ENCODE results near the gene TMC4.
"Not testable (repeated sequence)": the region's sequence is repeated elsewhere in the genome, so short reads cannot be mapped to it uniquely, and the experiment has no call there.

Gene TMC4

DNA sequence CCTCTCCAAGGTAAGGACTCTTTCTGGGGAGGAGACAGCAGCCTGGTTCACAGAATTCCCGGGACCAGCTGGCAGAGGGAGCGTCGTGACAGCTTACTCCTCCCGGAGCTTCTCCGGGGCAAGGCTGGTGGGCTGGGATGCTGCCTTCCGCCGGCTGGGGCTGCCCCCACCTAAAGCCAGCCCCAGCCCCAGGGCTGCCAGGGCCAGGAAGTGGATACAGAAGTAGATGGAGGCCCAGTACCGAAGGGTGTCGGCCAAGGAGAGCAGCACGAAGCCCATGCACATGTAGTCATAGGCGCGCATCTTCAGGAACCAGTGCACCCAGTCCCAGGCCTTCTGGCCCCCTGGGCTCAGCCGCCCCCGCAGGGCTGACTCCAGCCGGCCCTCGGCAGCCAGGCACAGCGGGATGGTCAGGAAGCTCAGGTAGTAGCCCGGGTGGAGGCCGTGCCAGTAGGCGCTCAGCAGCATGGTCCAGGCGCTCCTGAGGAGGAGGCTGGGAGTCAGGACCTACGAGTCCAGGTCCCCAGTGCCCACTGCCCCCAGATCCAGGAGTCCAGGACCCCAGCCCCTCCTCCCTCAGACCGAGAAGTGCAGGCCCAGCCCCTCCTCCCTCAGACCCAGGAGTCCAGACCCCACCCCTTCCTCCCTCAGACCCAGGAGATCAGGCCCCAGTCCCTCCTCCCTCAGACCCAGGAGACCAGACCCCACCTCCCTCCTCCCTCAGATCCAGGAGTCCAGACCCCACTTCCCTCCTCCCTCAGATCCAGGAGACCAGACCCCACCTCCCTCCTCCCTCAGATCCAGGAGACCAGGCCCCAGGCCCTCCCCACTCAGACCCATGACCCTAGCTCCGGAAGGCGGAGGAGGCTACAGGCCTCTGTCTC is 1.2 kb upstream of the TMC4 start:
- no peak for DNase-seq

DNA sequence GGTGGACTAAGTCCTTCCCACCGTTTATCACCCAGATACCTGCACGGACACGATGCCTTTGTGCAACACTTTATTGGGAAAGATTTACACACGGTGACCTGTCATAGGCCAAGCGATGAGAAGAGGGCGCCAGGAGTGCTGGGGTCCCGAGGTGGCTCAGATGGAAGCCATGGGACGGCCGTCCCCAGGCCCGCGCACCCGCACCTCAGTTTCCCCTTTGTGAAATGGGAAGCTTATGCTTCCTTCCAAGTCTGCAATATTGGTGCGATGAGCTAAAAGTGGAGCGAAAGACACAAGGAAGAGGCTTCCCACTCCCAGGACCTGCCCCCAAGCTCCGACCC is 369 bp upstream of the TMC4 start:
- no peak for DNase-seq

- not testable (repeated sequence) for DNase-seq
Measured at GRCh38 chr19:54171736-54172431, 1.1 kb downstream of the TMC4 start.

DNA sequence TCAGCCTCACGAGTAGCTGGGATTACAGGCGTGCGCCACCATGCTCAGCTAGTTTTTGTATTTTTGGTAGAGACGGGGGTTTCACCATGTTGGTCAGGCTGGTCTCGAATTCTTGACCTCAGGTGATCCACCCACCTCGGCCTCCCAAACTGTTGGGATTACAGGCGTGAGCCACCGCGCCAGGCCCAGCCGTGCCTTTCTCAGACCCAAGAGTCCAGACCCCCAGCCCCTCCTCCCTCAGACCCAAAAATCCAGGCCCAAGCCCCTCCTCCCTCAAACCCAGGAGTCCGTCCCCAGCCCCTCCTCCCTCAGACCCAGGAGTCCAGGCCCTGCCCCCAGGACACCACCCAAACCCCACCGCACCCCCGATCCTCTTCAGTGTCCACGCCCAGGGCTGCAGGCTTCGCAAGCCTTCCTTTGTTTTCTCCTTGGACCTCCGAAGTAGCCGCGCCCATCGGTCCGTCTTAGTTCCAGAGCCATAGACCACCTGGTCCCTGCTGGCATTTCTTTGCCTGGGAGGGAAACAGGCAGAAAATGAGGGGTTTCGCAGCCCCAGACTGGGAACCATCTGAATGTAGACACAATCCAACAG is 3.7 kb downstream of the TMC4 start:
- DNase-seq, result no peak

DNA sequence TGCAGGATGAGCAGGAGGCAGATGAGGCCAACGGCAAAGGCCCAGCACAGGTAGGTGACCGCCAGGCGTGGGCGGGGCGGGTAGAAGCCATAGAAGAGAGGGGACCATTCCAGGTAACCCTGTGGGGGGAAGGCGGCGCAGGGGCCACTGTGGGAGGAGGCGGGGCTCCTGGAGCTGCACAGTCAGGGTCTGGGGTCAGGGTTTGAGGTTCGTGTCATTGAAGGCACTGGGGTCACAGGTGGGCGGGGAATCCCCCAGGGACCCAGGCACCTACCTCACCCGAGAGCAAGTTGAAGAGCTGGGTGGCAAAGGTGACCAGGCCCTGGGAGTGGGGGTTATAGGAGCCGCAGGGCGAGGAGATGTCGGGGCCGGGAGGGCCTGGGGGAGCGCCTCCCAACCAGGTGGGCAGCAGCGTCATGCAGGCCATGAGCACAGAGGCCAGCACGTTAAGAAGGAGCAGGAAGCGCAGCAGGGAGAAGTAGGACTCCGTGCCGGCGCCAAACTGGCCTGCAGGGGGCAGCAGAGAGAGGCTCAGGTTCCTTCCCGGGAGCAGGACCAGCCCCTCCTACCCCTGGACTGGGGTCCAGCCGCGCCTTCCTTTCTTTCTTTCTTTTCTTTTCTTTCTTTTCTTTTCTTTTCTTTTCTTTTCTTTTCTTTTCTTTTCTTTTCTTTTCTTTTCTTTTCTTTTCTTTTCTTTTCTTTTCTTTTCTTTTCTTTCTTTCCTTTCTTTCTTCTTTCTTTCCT is 4.6 kb downstream of the TMC4 start:
- peak; percentile 75 for DNase-seq

DNA sequence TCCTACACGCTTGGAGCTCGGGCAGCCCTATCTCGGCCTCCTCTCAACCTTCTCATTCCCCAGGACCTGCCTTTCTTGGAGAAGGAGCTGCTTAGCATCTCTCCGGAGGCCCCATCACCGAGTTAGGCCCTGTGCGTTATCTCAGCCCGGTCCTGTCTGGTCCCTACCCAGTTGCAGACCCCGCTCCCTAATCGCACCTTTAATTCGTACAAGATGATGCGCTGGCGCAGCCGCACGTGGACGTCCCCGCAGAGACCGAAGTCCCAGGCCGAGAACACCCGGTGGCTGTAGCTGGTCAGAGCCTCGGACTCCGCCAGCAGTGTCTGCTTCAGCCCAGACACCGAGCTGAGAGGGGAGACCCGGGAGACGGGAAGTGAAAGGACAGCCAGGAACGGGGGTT is 7.7 kb downstream of the TMC4 start:
- DNase-seq, result no peak

GRCh38 chr19:54164369-54165068 is 8.4 kb downstream of the TMC4 start:
- DNase-seq, result peak; percentile 51

- DNase-seq, result no peak
Measured at GRCh38 chr19:54162884-54163283, 10.1 kb downstream of the TMC4 start.

DNA sequence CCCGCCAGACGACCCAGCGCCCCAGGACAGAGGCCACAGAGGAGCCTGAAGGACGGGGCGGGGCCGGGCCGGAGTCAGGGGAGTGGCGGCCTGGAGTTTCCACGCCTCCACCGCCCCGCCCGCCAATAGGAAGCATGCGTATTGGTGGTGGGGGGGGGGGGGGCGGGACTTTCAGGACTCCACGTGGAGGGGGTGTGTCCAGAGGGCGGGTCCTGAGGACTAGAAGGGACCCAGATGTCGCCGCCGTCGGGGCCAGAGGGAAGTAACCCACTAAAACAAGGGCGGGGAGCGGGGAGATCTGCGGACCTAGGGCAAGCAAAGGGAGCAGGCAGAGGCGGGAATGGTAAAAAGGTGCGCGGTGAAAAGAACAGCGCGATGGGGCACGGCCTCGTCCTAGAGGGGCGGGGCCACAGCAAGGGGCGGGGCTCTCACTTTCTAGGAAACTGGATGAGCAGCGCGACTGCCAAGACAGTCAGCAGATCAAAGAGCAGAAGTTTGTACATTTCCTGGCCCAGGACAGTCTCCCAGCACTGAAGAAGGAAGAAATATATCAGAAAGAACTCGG is 10.6 kb downstream of the TMC4 start:
- peak; percentile 55 for DNase-seq

GRCh38 chr19:54160854-54161253 is 12.1 kb downstream of the TMC4 start:
- DNase-seq, result no peak

- DNase-seq, result no peak
Measured at GRCh38 chr19:54160182-54160811, 12.7 kb downstream of the TMC4 start.

DNA sequence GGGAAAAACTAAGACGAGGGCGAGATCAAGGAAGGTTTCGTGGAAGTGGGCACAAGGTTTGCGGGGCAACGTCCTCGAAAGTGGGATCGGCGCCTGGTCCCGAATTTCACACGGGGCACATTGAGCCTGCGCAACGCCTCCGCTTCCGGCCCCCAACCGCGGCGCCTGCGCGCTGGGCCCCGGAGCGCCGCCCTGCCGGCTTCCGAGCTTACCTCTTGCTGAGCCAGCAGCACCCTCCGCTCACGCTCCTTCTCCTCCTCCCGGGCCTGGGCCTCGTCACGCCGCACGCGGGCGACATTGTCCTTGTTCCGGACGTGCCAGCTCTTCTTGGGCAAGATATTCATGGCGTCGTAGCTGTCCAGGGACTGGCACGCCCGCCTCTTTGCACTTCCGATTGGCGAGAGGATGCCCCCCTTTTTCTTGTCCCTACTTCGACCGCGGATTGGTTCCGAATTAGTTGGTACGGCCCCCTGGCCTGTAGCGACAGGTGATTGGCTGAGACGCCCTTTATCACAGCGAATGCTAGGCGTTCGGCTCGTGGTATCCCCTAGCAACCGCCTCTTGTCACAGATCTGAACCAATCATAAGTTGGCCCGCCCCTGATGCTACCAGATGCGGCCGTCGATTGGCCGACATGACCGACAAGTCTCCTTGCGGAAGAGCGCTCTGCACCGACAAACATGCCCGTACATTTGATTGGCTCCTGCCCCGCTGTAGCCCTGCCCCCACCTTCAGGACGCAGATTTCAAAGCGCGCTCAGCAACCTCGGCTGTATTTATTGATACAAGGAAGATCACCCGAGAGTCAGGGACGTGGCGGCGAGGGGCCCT is 13.4 kb downstream of the TMC4 start, which contains the start of gene LENG1:
Gene LENG1 (minus strand): TSS at position 370 of the 830 bp plus-strand sequence. CDS start 26 bp downstream, at position 344.
- peak; percentile 100 for DNase-seq

- DNase-seq, result no peak
Measured at GRCh38 chr19:54158812-54159351, 14.1 kb downstream of the TMC4 start.

DNA sequence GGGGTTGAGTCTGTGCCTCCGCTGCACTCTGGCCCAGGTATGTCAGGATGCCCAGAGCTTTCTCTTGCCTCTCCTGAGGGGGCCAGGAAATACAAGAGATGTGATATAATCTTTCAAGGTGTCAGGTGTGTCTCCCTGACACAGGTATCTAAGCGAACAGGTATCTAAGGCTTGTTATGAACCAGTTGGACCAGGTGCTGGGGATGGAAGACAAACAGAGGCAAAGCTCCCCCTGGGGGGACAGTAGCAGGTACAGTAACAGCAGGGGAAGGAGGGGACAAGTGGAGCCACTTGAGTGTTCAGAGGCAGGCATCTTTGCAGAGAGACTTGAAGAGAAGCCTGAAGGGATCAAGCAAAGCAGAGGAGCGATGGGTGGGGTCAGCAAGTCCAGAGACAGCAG is 16.0 kb downstream of the TMC4 start:
- no peak for DNase-seq

DNA sequence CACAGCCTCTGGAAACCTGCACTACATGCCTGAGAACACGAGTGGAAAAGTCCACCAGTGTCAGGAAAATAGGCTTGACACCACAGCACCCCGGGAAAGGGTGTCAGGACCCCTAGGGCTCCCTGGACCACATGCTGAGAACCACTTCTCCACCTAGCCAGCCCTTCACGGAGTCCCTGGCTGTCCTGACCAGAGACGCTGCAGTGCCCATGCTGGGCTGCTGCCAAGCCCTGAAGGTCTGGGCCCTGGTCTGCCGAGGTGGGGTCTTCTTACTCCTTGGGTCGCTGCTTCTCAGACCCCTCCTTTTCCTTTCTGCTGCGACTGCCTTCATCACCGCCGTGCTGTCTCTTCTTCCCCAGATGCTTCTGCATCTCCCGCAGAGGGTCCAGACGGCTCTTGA is 16.5 kb downstream of the TMC4 start:
- DNase-seq, result no peak

DNA sequence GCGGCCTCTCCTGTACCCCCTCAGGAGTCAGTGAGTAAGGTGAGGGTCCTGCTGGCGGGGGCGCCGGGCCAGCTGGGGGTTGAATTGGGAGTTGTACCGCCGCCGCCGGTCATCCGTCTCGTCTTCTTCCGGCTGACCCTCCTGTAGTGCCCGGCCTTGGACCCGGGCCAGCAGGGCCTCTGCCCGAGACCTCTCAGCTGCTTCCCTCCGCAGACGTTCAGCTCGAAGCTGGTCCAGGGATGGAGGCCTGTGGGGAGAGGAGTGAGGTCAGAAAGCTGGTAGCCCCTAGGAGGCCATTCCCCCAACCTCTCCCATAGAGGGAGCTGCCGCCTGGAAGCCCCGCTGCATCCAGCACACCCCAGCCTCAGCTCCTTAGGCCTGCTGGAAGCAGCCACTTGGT is 17.3 kb downstream of the TMC4 start:
- no peak for DNase-seq

DNA sequence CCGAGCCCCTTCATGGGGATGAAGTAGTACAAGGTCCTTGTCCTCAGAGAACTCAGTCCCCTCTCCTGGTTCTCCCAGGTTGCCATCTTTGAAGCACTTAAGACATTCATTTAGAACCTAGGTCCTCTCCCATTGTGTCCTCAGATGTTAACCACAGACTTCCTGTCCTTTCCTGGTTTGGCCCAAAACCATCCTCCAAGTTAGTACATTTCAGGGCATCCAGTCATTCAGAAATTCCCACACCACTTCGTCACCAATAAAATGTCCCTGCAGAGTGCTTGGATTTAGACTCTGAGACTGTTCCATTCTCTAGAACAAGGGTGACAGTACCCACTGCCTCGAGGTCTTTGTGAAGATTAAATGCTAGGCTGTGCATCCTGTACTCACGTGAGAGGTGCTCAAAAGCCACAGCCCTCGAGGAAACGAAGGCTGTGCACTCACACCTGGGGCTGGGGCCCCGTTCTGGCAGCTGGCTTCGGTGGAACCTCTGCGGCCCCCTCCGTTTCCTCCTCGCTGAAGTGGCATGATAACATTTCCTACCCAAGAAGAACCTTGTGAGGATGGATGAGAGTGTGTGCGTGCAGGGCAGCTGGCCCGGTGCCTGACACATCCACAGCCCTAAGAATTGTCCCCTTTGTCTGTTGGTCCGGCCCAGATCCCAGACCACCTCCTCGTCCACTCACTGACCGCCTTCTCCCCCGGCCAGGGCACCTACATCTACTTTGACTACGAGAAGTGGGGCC is 18.2 kb downstream of the TMC4 start:
- no peak for DNase-seq

DNA sequence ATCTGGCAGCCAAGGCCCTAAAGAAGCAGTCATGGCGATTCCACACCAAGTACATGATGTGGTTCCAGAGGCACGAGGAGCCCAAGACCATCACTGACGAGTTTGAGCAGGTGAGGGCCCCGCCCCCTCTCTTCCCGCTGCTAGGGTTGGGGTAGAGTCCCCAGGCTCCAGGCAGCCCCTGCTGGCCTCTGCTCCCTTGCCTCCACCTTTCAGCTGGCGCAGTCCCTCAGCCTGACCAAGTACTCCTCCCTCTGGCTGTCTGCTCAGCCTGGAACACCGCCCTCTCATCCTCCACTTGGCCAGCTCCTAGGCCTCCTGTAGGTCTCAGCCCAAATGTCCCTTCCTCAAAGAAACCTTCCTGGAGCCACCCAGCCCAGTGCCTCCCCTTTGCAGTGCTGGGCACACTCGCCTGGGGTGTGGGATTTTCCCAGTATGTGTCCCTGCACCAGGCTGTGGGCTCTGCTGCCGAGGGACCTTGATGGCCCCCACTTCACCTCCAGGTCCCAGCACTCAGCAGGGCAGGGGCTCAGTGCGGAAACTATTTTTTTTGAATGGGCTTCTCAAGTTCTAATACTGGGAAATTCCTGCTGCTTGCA is 19.1 kb downstream of the TMC4 start:
- no peak for DNase-seq

DNA sequence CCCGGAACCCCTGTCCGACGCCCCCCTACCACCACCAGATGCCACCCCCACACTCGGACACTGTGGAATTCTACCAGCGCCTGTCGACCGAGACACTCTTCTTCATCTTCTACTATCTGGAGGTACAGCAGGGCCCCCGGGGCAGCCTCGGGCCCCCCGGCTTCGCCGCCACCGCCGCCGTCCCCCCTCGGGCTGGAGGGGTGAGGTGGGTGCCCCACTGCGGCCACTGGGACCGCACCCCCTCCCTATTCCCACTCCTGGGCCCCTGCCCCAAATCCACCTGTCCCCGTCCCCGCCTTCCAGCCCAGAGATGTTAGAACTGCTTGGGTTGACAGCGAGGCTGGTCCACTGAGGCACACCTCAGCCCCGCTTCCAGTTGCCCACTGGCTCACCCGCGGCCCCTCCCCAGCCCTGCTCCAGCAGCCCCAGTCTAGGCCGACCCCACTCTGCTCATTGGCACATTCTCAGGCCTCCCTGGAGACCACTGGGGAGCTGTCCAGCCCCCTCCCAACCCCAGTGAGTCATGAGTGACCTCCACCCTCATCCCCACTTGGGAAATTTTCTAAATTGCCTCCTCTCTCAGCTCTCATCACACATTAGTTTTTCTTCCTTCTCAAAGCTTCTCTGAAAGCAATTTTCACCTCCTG is 20.0 kb downstream of the TMC4 start:
- no peak for DNase-seq

All from NCI-H226 (cell line).